ENCODE data around the gene STK10.
"Not testable (repeated sequence)": the region's sequence is repeated elsewhere in the genome, so short reads cannot be mapped to it uniquely, and the experiment has no call there.

STK10 gene

DNA sequence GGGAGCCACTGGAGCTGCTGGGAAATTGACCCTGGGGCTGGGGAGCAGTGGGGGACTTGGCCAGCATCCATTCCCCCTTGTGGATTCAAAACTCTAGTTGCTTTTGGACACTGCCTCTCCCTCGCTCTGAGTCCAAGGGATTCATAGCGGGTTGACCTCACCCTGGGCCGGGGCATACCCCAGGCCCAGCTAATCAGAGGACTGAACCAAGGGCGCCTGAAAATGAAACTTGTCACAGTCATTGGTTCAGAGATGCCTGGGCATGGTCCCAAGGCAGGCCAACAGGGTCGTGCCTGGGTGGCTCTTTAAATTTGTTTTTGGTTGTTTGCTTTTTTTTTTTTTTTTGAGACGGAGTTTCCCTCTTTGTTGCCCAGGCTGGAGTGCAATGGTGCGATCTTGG lies 22.6 kb downstream of the STK10 start:
- DNase-seq (ENCODE audit: low read depth): no peak

DNA sequence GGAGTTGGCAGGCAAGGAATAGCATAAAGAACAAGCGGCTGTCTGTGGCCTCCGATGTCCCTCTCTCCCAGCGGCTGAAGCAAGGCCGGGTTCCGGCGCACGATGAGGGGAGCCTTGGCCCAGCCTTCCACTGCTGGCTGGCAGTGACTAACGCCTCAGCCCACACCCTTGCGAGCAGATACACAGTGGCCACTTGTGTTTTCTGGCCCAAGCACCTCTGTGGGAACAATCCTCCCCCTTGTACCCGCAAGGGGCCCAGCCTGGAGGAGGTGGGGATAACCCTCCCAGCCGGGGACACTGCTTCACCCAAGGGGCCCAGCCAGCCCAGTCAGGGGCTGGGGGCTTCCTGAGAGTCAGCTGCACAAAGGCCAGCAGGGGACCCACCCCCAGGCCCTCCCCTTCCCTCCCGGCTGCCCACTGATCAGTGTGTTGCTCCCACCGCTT lies 23.2 kb downstream of the STK10 start:
- DNase-seq (ENCODE audit: low read depth): no peak

DNA sequence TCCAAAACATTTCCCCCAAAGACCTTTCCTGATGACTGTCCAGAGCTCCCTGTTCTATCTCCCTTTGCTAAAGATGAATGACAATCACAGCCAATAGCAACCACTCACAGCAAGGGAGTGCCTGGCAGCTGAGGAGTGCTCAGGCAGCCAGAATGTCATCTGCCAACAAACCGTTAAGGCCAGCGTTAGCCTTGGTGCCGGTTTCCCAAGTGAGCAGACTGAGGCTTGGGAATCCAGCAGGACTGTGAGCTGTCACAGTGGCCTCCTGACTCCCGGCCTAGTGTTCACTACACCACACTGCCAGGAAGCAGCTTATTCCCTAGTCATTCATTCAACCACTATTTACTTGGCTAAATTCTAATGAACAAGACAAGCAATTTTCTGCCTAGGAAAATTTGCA lies 24.7 kb downstream of the STK10 start:
- DNase-seq (ENCODE audit: low read depth): no peak

GRCh38 chr5:172162987-172163343 lies 25.1 kb downstream of the STK10 start:
- DNase-seq (ENCODE audit: low read depth): no peak

DNA sequence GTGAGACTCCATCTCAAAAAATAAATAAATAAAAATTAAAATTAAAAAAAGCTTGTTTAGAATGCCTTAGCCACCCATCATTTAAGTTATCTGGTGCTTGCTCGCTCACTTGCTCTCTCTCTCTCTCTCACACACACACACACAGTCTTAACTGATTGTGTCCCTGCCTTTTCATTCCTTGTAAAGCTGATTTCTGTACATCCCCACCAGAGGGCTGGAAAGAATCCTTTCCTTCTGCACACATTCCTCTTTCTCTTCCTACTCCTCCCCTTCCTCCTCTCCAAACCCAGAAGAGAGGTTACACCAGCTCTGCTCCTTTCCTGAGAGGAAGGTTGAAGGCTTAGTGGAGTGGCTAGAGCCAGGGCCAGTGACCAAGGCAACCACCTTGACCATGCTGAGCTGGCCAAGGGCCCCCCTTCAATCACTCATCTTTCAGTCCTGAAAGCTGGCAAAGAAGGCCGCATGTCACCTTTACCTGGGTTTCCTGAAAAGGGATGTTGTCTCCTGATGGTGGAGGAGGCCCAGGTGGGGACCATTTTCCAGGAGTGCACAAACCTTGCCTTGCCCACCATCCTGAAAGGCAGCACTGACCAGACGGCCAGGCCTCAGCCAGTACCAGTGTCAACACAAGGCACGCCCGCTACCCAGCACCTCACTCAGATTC lies 25.6 kb downstream of the STK10 start:
- DNase-seq (ENCODE audit: low read depth): no peak

GRCh38 chr5:172160506-172160905 lies 27.5 kb downstream of the STK10 start:
- DNase-seq (ENCODE audit: low read depth): no peak

GRCh38 chr5:172159016-172159415 lies 29.0 kb downstream of the STK10 start:
- DNase-seq (ENCODE audit: low read depth): no peak

DNA sequence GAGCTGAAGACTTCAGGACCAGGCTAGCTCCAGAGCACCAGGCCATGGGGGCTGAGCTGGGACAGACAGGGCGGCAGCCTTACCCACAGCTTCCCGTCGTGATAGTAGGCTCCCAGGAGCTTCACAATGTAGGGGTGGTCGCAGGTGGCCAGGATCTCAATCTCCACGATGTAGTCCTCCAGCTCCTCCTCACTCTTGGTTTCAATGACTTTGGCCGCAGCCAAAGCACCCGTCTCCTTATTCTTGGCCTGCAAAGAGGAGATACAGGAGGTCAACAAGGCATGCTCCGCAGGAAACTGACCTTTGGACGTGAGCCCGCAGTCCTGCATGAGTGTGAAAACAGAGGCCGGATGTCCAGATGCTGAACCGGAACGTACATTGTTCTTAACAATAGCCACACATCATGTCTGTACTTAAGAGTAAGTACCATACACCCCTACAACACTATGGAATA lies 31.5 kb downstream of the STK10 start:
- no peak for DNase-seq (ENCODE audit: low read depth)

DNA sequence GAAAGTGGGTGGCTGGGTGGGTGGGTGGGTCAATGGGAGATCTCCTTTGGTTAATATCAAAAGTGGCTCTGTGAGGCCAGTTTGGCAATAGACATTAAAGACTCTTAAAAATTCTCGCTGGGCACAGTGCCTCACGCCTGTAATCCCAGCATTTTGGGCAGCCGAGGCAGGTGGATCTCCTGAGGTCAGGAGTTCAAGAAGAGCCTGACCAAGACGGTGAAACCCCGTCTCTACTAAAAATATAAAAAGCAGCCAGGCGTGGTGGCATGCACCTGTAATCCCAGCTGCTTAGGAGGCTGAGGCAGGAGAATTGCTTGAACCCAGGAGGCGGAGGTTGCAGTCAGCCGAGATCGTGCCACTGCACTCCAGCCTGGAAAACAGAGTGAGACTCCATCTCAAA lies 32.9 kb downstream of the STK10 start:
- not testable (repeated sequence) for DNase-seq (ENCODE audit: low read depth)

- no peak for DNase-seq (ENCODE audit: low read depth)
Measured at GRCh38 chr5:172153695-172154094, 34.3 kb downstream of the STK10 start.

- DNase-seq (ENCODE audit: low read depth): no peak
Measured at GRCh38 chr5:172151661-172152210, 36.3 kb downstream of the STK10 start.

- DNase-seq (ENCODE audit: low read depth): no peak
Measured at GRCh38 chr5:172150514-172151425, 37.3 kb downstream of the STK10 start.

- not testable (repeated sequence) for DNase-seq (ENCODE audit: low read depth)
Measured at GRCh38 chr5:172149481-172149880, 38.5 kb downstream of the STK10 start.

- DNase-seq (ENCODE audit: low read depth): no peak
Measured at GRCh38 chr5:172149073-172149472, 39.0 kb downstream of the STK10 start.

GRCh38 chr5:172148381-172148780 lies 39.6 kb downstream of the STK10 start:
- no peak for DNase-seq (ENCODE audit: low read depth)

DNA sequence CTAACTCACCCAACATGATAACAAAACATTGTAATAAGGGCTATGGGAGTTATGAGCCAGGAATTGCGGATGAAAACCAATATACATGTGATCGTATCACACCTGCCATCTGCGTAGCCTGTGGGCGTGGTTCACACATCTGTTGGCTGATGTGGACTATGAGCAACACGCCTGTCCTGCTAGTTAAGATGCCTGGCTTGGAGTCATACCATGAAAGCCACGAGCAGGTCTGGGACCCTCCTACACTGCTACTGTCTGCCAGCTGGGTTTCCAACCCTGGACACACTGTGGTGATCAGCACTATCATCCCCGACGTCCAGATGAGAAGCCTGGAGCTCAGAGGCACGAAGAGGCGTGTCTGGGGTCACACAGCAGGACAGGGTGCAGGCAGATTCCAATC lies 40.2 kb downstream of the STK10 start:
- no peak for DNase-seq (ENCODE audit: low read depth)

- DNase-seq (ENCODE audit: low read depth): no peak
Measured at GRCh38 chr5:172146748-172147092, 41.3 kb downstream of the STK10 start.

GRCh38 chr5:172145870-172146747 lies 41.9 kb downstream of the STK10 start:
- no peak for DNase-seq (ENCODE audit: low read depth)

DNA sequence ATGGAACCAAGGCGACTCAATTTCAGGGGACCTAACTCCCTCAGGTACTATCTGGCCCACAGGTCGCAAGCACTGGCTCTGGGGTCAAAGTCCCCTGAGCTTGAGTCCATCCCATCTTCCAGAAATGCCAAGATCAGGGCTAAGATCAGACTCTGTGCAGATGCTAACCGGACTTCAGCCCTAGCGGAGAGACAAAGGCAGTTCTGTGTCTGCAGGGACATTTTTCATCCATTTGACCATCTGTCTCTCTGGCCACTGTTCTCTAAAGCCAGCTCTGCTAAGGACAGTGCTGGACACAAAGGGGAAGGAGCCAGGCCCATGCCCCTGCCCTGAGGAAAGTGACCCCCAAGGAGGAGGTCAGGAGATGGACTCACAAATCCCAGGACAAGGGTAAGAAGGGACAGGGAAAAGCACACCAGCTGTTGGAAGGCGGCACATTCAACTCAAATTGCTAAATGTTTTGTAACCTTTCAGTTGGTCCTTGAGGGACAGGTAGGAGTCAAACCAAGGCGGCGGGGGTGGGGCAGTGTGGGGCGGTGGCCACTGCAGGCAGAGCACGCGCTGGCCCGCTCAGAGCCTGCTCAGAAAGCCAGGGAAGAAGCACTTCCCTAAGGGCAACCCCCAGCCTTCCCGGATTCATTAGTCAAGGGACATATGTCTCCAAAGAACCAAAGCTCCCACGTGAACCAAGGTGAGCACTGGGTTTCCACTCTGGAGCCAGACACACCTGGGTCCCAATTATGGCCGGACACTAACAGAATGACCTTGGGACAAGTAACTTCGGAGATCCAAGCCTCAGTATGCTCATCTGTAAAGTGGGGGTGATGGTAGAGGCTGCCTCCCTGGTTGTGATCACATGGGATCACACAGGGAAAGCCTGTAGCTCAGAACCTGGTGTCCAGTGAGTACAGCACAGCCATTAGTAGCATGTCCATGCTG lies 42.8 kb downstream of the STK10 start:
- DNase-seq (ENCODE audit: low read depth): no peak

DNA sequence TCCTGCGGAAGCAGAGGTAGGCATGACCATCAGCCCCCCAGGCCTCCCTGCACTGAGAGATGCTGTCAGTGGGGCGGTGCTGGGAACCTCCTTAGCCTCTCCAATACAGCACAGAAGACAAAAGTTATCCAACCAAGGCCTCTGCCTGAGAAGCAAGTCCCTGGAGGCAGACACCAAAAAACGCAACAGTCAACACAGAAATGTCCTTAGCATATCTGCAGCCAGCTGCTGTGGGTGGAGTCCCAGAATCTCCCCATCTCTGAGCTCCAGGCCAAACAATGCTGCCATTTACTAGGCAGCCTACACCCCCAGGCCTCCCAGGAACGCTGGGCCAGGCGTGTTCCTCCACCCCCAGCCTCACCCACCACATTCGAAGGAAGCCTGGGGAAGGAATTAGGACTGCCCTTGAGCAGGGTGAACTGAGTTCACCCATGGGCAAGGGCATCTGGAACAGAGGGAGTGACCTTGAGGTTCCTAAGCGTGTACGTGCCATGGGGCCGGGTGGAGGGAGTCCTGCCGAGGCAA lies 43.7 kb downstream of the STK10 start:
- no peak for DNase-seq (ENCODE audit: low read depth)

- DNase-seq (ENCODE audit: low read depth): no peak
Measured at GRCh38 chr5:172143875-172144274, 44.1 kb downstream of the STK10 start.
